ENCODE data around the gene PTH1R. TPM values are rescaled to one million over a fixed set of nuclear protein-coding genes. Genes with fewer than 3 reads are reported as not detected.

The PTH1R gene
- total RNA-seq, 4 donors from 2014 or later: 0.40 to 1.9 (median 1.5) TPM

DNA sequence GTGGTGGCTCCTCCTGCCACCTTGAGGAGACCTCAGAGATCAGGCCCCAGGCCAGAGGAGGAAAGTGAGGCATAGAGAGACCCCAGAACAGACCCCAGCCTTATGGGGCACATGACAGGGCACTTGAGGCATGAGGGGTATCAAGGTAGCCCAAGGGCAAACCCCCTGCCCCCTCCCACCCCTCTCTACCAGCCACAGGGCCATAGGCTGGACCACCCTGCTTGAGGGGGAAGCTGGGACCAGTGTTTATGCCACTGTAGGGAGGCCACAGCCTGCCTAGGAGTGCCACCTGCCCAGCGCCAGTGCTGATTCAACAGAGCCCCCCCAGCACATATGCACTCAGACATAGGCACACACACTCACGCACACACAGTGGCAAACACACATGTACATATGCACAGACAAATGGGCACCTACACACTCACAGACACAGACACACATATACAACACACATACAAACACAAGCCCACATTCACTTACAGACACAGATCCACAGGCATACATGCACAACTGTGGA, 24.6 kb upstream of the PTH1R start:
- no peak for TF ChIP-seq POLR2A (IDR thresholded peaks at IDR 0.05)
- TF ChIP-seq, protein P1, sequence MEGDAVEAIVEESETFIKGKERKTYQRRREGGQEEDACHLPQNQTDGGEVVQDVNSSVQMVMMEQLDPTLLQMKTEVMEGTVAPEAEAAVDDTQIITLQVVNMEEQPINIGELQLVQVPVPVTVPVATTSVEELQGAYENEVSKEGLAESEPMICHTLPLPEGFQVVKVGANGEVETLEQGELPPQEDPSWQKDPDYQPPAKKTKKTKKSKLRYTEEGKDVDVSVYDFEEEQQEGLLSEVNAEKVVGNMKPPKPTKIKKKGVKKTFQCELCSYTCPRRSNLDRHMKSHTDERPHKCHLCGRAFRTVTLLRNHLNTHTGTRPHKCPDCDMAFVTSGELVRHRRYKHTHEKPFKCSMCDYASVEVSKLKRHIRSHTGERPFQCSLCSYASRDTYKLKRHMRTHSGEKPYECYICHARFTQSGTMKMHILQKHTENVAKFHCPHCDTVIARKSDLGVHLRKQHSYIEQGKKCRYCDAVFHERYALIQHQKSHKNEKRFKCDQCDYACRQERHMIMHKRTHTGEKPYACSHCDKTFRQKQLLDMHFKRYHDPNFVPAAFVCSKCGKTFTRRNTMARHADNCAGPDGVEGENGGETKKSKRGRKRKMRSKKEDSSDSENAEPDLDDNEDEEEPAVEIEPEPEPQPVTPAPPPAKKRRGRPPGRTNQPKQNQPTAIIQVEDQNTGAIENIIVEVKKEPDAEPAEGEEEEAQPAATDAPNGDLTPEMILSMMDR (IDR thresholded peaks at IDR 0.05): no peak
- Histone ChIP-seq H3K4me1 (no peaks in the 10 kb centered on the region), H3K4me3 (no peak overlapping the region), H3K36me3 (no peaks in the 10 kb centered on the region), H3K27ac (no peak overlapping the region), H3K27me3 (peaks cover 0 to 14% (median 0%) of the 10 kb centered on the region in 4 donors), H3K9me3 (no peaks in the 10 kb centered on the region)
- no peak for DNase-seq
- intact Hi-C loops (cut with DNase I): no loop called here
- no CpG with 5 or more reads among the region's 2 CpGs for WGBS, 2 donors

DNA sequence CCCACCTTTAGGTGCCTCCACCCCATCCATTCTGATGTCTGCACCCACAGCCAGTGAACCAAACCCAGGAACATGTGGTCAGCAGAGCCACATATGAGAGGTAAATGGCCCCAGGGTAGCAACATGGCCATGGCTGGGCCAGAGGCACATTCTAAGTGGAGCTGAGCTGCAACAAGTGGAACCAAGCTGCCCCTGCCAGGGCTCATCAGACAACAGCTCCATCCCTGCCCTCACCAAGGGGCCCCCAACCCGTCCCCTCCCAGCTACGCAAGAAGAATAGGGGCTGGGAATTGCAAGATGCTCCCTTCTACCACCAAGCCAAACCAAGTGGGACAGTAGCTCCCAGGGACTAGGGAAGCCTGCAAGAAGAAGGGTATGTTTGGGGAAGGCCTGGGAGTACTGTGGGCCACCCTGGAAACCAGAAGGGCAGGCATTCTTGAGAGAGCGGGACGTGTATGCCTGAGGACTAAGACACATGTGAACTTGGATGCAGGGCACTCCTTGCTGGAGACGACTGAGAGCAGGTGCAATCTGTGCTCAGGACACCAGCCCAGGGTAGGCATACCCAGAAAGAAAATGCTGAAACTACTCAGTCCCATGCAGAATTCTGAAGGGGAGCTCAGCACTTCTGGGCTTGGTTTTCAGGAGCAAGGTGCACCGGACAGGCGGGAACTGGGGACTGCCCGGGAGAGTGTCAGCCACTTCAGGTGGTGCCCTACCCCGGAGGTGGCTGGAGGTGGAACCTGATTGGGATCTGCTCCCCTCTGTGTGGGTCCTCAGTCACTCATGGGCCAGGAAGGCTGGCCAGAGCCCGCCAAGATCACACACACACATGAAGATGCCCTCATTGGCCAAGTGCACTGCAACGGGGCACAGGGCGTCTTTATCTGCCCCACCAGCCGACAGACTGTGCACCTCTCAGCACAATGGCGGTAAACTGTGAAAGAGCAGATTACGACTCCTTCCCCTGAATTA, 23.8 kb upstream of the PTH1R start:
- intact Hi-C loops (cut with DNase I): no loop called here
- H3K27ac ChIP-seq: no peak overlapping the region
- H3K4me1 ChIP-seq: no peaks in the 10 kb centered on the region
- H3K9me3 ChIP-seq: no peaks in the 10 kb centered on the region
- no peaks in the 10 kb centered on the region for H3K36me3 ChIP-seq
- 64 to 80% methylated on average over 4 of the region's 15 CpGs for WGBS, 2 donors
- DNase-seq: no peak
- no peak overlapping the region for H3K4me3 ChIP-seq
- TF ChIP-seq POLR2A (IDR thresholded peaks at IDR 0.05): no peak
- TF ChIP-seq, protein P1 (IDR thresholded peaks at IDR 0.05): no peak
- H3K27me3 ChIP-seq: peaks cover 0 to 22% (median 0%) of the 10 kb centered on the region in 4 donors

DNA sequence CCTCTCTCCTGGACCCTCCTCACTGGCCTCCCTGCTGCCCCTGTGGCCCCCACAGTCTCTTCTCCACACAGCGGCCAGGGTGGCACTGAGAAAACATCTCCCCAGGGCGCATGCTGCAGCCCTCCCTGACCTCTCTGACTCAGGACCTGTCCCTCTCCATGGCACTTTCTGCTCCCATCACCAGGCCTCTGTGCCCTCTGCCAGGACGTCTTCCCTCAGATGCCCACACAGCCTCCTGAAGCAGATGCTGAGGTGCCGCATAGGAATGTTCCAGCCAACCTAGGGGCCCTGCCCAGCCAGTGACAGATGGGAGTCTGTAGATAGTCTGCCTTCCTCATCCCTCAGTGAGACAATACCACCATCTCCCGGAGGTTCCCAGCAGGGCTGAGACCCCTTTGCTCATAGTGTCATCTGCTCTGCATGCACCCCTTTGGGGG, 22.9 kb upstream of the PTH1R start:
- 85% methylated on average over 3 to 5 of the region's 5 CpGs for WGBS, 2 donors
- TF ChIP-seq POLR2A (IDR thresholded peaks at IDR 0.05): no peak
- TF ChIP-seq, protein P1 (IDR thresholded peaks at IDR 0.05): no peak

DNA sequence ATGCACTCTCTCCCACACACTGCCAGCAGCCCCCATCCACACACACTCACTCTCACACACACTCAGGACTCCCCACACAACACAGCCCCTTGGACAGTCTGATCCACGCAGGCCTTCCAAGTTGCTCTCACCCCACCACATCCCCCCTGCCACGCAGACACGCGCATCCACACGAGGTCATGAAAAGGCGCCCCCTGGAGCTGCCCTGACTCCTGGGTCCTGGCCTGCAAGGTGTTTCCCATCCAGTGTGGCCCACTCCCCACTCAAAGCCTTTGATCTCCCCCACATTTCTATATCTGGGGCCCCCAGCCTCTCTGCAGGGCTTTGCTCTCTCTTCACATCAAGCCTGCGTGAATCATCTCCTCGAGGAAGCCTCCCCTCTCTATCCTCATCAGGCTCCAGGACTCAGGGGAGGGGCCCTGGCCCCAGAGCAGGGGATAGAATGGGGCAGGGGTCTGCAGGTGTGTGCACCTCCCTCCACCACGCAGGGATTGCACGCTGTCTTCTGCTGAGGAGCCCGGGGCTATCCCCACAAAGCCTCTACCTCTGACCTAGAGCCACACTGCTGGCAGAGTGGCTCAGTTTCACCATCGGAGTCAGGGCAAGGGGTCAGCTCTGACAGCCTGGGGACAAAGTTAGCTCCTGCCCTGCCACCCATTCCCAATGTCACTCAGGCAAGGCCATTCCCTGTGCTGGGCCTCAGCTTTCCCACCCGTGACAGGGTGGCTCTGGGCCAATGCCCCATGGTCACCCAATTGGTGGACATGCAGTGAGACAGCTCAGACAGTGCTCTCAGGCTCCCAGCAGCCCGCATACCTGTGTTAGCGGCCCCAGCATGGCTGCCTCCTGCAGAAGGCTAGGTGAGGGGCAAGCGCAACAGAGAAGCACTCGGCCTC, 20.7 kb upstream of the PTH1R start:
- Histone ChIP-seq H3K9me3 (no peaks in the 10 kb centered on the region), H3K27me3 (peaks cover 0 to 28% (median 0%) of the 10 kb centered on the region in 4 donors), H3K4me3 (no peak overlapping the region), H3K36me3 (no peaks in the 10 kb centered on the region), H3K27ac (no peak overlapping the region), H3K4me1 (no peaks in the 10 kb centered on the region)
- DNase-seq: no peak
- TF ChIP-seq, protein P1 (IDR thresholded peaks at IDR 0.05): no peak
- no peak for TF ChIP-seq POLR2A (IDR thresholded peaks at IDR 0.05)
- 86% methylated on average over 10 to 12 of the region's 17 CpGs for WGBS, 2 donors
- intact Hi-C loops (cut with DNase I): no loop called here

More for the DNA sequence above, 22.9 kb upstream of the PTH1R start:
- Histone ChIP-seq H3K36me3 (no peaks in the 10 kb centered on the region), H3K27ac (no peak overlapping the region), H3K9me3 (no peaks in the 10 kb centered on the region), H3K4me3 (no peak overlapping the region), H3K27me3 (peaks cover 0 to 28% (median 0%) of the 10 kb centered on the region in 4 donors), H3K4me1 (no peaks in the 10 kb centered on the region)
- DNase-seq: no peak
- intact Hi-C loops (cut with DNase I): no loop called here

Data from esophagus squamous epithelium (tissue), 5 donors.